ENCODE data around the gene ZNRF2.
"Not testable (repeated sequence)": the region's sequence is repeated elsewhere in the genome, so short reads cannot be mapped to it uniquely, and the experiment has no call there.

Gene ZNRF2

GRCh38 chr7:30353932-30354607 is 69.7 kb downstream of the ZNRF2 start:
- H3K27me3 Mint-ChIP-seq, result no peaks in the 10 kb centered on the region
- H3K36me3 Mint-ChIP-seq, result peaks cover 11% of the 10 kb centered on the region
- CTCF ChIA-PET, result interaction anchor here (0.6 to 7.2 kb wide), 6 partner anchors 11 to 210 kb away, joined by 3 to 71 read pairs (median 6); no protein-coding TSS in a partner anchor
- H3K4me3 Mint-ChIP-seq, result no peak overlapping the region
- H3K4me1 Mint-ChIP-seq, result peaks cover 12% of the 10 kb centered on the region
- DNase-seq, result no peak
- no peaks in the 10 kb centered on the region for H3K9me3 Mint-ChIP-seq
- H3K27ac Mint-ChIP-seq, result no peak overlapping the region

GRCh38 chr7:30354791-30355190 is 70.4 kb downstream of the ZNRF2 start:
- H3K4me3 Mint-ChIP-seq, result no peak overlapping the region
- CTCF ChIA-PET, result interaction anchor here (1.0 to 7.2 kb wide), 2 partner anchors 11 to 77 kb away, joined by 3 to 71 read pairs; no protein-coding TSS in a partner anchor
- H3K9me3 Mint-ChIP-seq, result no peaks in the 10 kb centered on the region
- H3K4me1 Mint-ChIP-seq, result peaks cover 9% of the 10 kb centered on the region
- H3K27ac Mint-ChIP-seq, result no peak overlapping the region
- H3K27me3 Mint-ChIP-seq, result no peaks in the 10 kb centered on the region
- DNase-seq, result no peak
- H3K36me3 Mint-ChIP-seq, result peaks cover 11% of the 10 kb centered on the region

- no peaks in the 10 kb centered on the region for H3K9me3 Mint-ChIP-seq
- CTCF ChIA-PET, result no interaction called here
Observed at GRCh38 chr7:30359957-30360356, 75.6 kb downstream of the ZNRF2 start.

GRCh38 chr7:30363778-30364563 is 79.6 kb downstream of the ZNRF2 start:
- no peak overlapping the region for H3K27ac Mint-ChIP-seq
- H3K4me1 Mint-ChIP-seq, result no peaks in the 10 kb centered on the region
- no peaks in the 10 kb centered on the region for H3K27me3 Mint-ChIP-seq
- CTCF ChIA-PET, result no interaction called here
- no peaks in the 10 kb centered on the region for H3K9me3 Mint-ChIP-seq
- no peak overlapping the region for H3K4me3 Mint-ChIP-seq
- peaks cover 1% of the 10 kb centered on the region for H3K36me3 Mint-ChIP-seq
- DNase-seq, result no peak

More at GRCh38 chr7:30359957-30360356, 75.6 kb downstream of the ZNRF2 start:
- Mint-ChIP-seq H3K27me3 (no peaks in the 10 kb centered on the region), H3K4me1 (no peaks in the 10 kb centered on the region), H3K36me3 (peaks cover 11% of the 10 kb centered on the region), H3K4me3 (no peak overlapping the region), H3K27ac (no peak overlapping the region)
- no peak for DNase-seq

- no peak overlapping the region for H3K4me3 Mint-ChIP-seq
- H3K4me1 Mint-ChIP-seq, result no peaks in the 10 kb centered on the region
- CTCF ChIA-PET, result no interaction called here
- no peaks in the 10 kb centered on the region for H3K27me3 Mint-ChIP-seq
- H3K9me3 Mint-ChIP-seq, result no peaks in the 10 kb centered on the region
- DNase-seq, result no peak
- H3K27ac Mint-ChIP-seq, result no peak overlapping the region
- peaks cover 1% of the 10 kb centered on the region for H3K36me3 Mint-ChIP-seq
Observed at GRCh38 chr7:30364773-30365172, 80.4 kb downstream of the ZNRF2 start.

- no peaks in the 10 kb centered on the region for H3K27me3 Mint-ChIP-seq
- CTCF ChIA-PET, result interaction anchor here (0.9 kb wide), 1 partner anchor 11 kb away, joined by 3 read pairs; no protein-coding TSS in a partner anchor
- no peak overlapping the region for H3K27ac Mint-ChIP-seq
- peaks cover 1% of the 10 kb centered on the region for H3K36me3 Mint-ChIP-seq
- H3K4me1 Mint-ChIP-seq, result no peaks in the 10 kb centered on the region
- no peak for DNase-seq
- no peak overlapping the region for H3K4me3 Mint-ChIP-seq
- no peaks in the 10 kb centered on the region for H3K9me3 Mint-ChIP-seq
Observed at GRCh38 chr7:30365621-30366020, 81.2 kb downstream of the ZNRF2 start.

- H3K4me1 Mint-ChIP-seq, result no peaks in the 10 kb centered on the region
- no peaks in the 10 kb centered on the region for H3K27me3 Mint-ChIP-seq
- H3K9me3 Mint-ChIP-seq, result no peaks in the 10 kb centered on the region
- H3K4me3 Mint-ChIP-seq, result no peak overlapping the region
- no peak for DNase-seq
- peaks cover 1% of the 10 kb centered on the region for H3K36me3 Mint-ChIP-seq
- CTCF ChIA-PET, result no interaction called here
- no peak overlapping the region for H3K27ac Mint-ChIP-seq
Observed at GRCh38 chr7:30366606-30367005, 82.2 kb downstream of the ZNRF2 start.

GRCh38 chr7:30367561-30367960 is 83.2 kb downstream of the ZNRF2 start:
- H3K27ac Mint-ChIP-seq, result no peak overlapping the region
- no peaks in the 10 kb centered on the region for H3K4me1 Mint-ChIP-seq
- H3K9me3 Mint-ChIP-seq, result no peaks in the 10 kb centered on the region
- no peak overlapping the region for H3K4me3 Mint-ChIP-seq
- CTCF ChIA-PET, result no interaction called here
- DNase-seq, result no peak
- no peaks in the 10 kb centered on the region for H3K27me3 Mint-ChIP-seq
- H3K36me3 Mint-ChIP-seq, result peaks cover 1% of the 10 kb centered on the region

GRCh38 chr7:30369879-30370278 is 85.5 kb downstream of the ZNRF2 start:
- H3K9me3 Mint-ChIP-seq, result no peaks in the 10 kb centered on the region
- no peak for DNase-seq
- no peaks in the 10 kb centered on the region for H3K4me1 Mint-ChIP-seq
- H3K36me3 Mint-ChIP-seq, result peaks cover 1% of the 10 kb centered on the region
- CTCF ChIA-PET, result no interaction called here
- H3K4me3 Mint-ChIP-seq, result no peak overlapping the region
- no peaks in the 10 kb centered on the region for H3K27me3 Mint-ChIP-seq
- no peak overlapping the region for H3K27ac Mint-ChIP-seq

GRCh38 chr7:30371321-30371720 is 86.9 kb downstream of the ZNRF2 start:
- Mint-ChIP-seq H3K4me1 (no peaks in the 10 kb centered on the region), H3K9me3 (no peaks in the 10 kb centered on the region), H3K27ac (no peak overlapping the region), H3K4me3 (no peak overlapping the region), H3K27me3 (no peaks in the 10 kb centered on the region), H3K36me3 (no peaks in the 10 kb centered on the region)
- CTCF ChIA-PET, result interaction anchor here (0.7 kb wide), 1 partner anchor 10 kb away, joined by 3 read pairs; no protein-coding TSS in a partner anchor
- DNase-seq, result no peak

GRCh38 chr7:30378275-30378674 is 93.9 kb downstream of the ZNRF2 start:
- Mint-ChIP-seq H3K4me1 (no peaks in the 10 kb centered on the region), H3K36me3 (peaks cover 5% of the 10 kb centered on the region), H3K9me3 (peaks cover 9% of the 10 kb centered on the region), H3K4me3 (no peak overlapping the region), H3K27me3 (no peaks in the 10 kb centered on the region), H3K27ac (no peak overlapping the region)
- CTCF ChIA-PET, result no interaction called here
- no peak for DNase-seq

GRCh38 chr7:30379131-30379530 is 94.7 kb downstream of the ZNRF2 start:
- Mint-ChIP-seq H3K27ac (no peak overlapping the region), H3K4me3 (no peak overlapping the region), H3K36me3 (peaks cover 5% of the 10 kb centered on the region), H3K9me3 (peaks cover 9% of the 10 kb centered on the region), H3K4me1 (no peaks in the 10 kb centered on the region), H3K27me3 (no peaks in the 10 kb centered on the region)
- CTCF ChIA-PET, result interaction anchor here (0.9 kb wide), 1 partner anchor 17 kb away, joined by 3 read pairs; no protein-coding TSS in a partner anchor
- no peak for DNase-seq

GRCh38 chr7:30379741-30380140 is 95.3 kb downstream of the ZNRF2 start:
- H3K4me1 Mint-ChIP-seq, result no peaks in the 10 kb centered on the region
- H3K36me3 Mint-ChIP-seq, result peaks cover 5% of the 10 kb centered on the region
- DNase-seq, result no peak
- CTCF ChIA-PET, result interaction anchor here (0.9 kb wide), 1 partner anchor 17 kb away, joined by 3 read pairs; no protein-coding TSS in a partner anchor
- H3K9me3 Mint-ChIP-seq, result peaks cover 9% of the 10 kb centered on the region
- no peaks in the 10 kb centered on the region for H3K27me3 Mint-ChIP-seq
- no peak overlapping the region for H3K4me3 Mint-ChIP-seq
- H3K27ac Mint-ChIP-seq, result no peak overlapping the region

- Mint-ChIP-seq H3K9me3 (peaks cover 9% of the 10 kb centered on the region), H3K4me1 (no peaks in the 10 kb centered on the region), H3K36me3 (peaks cover 5% of the 10 kb centered on the region), H3K27me3 (no peaks in the 10 kb centered on the region), H3K4me3 (no peak overlapping the region), H3K27ac (no peak overlapping the region)
- CTCF ChIA-PET, result no interaction called here
- DNase-seq, result no peak
Observed at GRCh38 chr7:30380294-30380693, 95.9 kb downstream of the ZNRF2 start.

- H3K9me3 Mint-ChIP-seq, CTCF ChIA-PET, H3K36me3 Mint-ChIP-seq, H3K27ac Mint-ChIP-seq, DNase-seq, H3K27me3 Mint-ChIP-seq, H3K4me1 Mint-ChIP-seq, H3K4me3 Mint-ChIP-seq: not testable (repeated sequence)
Observed at GRCh38 chr7:30380824-30381223, 96.4 kb downstream of the ZNRF2 start.
